Uterus (tissue), 2 donors: Measurements from ENCODE around the gene GNAT1.

ENCODE experiments used
- POLR2A ChIP-seq, 2 donors: fragments of 450-650 bp; IDR thresholded peaks; one replicate each; pipeline ENCODE4 v1.6.1; 2016; ENCODE audit warnings: antibody characterized with exemption in 2 of 2, mild to moderate bottlenecking in 1 of 2, moderate library complexity in 1 of 2
- TF ChIP-seq, protein P1 (sequence below), 4 experiments: fragments of 200-600 bp in 2 of 4; fragments of 450-650 bp in 2 of 4; sonication (generic) in 2 of 4; IDR thresholded peaks; one replicate each; pipeline ENCODE4 v1.5.1; 2016 to 2019; ENCODE audit warnings: antibody characterized with exemption in 4 of 4, mild to moderate bottlenecking in 2 of 4, moderate library complexity in 1 of 4

DNA sequence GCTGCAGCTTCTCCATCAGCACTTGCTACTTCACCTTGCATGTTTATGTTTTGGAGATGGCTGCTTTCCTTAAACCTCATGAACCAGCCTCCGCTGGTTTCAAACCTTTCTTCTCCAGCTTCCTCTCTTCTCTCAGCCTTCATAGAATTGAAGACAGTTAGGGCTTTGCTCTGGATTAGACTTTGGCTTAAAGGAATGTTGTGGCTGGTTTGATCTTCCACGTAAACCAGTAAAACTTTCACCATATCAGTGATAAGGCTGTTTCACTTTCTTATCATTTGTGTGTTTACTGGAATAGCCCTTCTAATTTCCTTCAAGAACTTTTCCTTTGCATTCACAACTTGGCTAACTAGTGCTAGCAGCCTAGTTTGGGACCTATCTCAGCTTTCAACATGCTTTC is 11.7 kb upstream of the GNAT1 start:
- no peak for TF ChIP-seq POLR2A (IDR thresholded peaks at IDR 0.05)
- TF ChIP-seq, protein P1, sequence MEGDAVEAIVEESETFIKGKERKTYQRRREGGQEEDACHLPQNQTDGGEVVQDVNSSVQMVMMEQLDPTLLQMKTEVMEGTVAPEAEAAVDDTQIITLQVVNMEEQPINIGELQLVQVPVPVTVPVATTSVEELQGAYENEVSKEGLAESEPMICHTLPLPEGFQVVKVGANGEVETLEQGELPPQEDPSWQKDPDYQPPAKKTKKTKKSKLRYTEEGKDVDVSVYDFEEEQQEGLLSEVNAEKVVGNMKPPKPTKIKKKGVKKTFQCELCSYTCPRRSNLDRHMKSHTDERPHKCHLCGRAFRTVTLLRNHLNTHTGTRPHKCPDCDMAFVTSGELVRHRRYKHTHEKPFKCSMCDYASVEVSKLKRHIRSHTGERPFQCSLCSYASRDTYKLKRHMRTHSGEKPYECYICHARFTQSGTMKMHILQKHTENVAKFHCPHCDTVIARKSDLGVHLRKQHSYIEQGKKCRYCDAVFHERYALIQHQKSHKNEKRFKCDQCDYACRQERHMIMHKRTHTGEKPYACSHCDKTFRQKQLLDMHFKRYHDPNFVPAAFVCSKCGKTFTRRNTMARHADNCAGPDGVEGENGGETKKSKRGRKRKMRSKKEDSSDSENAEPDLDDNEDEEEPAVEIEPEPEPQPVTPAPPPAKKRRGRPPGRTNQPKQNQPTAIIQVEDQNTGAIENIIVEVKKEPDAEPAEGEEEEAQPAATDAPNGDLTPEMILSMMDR (IDR thresholded peaks at IDR 0.05) = no peak
